HepG2 (cell line): Measurements from ENCODE around the gene POU2F2. TPM values are rescaled to one million over a fixed set of nuclear protein-coding genes. Genes with fewer than 3 reads are reported as not detected.

Source experiments
- ATAC-seq: fragments of 200-7000 bp; cut with Tn5 transposase; 3 replicates; pipeline ENCODE4 v1.9.1; 2020; ENCODE audit warnings: mild to moderate bottlenecking, moderate library complexity
- BruUV-seq: library from RNA; stranded (reverse); fragments of 400-500 nt; replicated peaks from 2 replicates; lab custom pipeline; 2021; lab: Mats Ljungman, UMichigan
- CTCF ChIA-PET: fragments of 300-600 bp; formaldehyde crosslinking; extraction: SDS; loops from one replicate; lab custom pipeline; 2021; ENCODE audit warnings: low total read pairs, inconsistent platforms, low intra/inter-chr PET ratio; lab: Yijun Ruan, JAX
- POLR2A ChIA-PET: fragments of 350-600 bp; sonication (Branson Sonifier 250); formaldehyde crosslinking; loops from one replicate; lab custom pipeline; 2020; ENCODE audit warnings: antibody characterized with exemption, inconsistent platforms; lab: Yijun Ruan, JAX
- DNase-seq: peaks from one replicate; pipeline ENCODE4 v3.0.0-alpha.2; 2015; ENCODE audit warnings: low spot score
- FAIRE-seq: peaks from 3 replicates; lab custom pipeline; 2011; peaks lifted over from hg19 to GRCh38; lab: Jason Lieb, UNC
- H2AFZ ChIP-seq: one replicate; pipeline ENCODE4 v1.6.1; 2011; ENCODE audit warnings: low read length, inconsistent platforms
- H3K27ac ChIP-seq: fragments of 300-600 bp; 3 replicates; pipeline ENCODE4 v1.8.0; 2011; ENCODE audit warnings: mixed run types, mild to moderate bottlenecking, mixed read lengths, low read length, inconsistent platforms; ENCODE audit not compliant: insufficient read depth; ENCODE audit errors: extremely low read length
- H3K27me3 ChIP-seq, 2 experiments: fragments of 200-600 bp in 1 of 2; 2 replicates in 1 of 2; 3 replicates in 1 of 2; pipeline versions ENCODE4 v1.6.0 to v1.8.0; 2011; ENCODE audit warnings: low read length in 2 of 2, mild to moderate bottlenecking in 2 of 2, moderate library complexity in 2 of 2, inconsistent platforms in 1 of 2; ENCODE audit not compliant: insufficient read depth in 2 of 2, control insufficient read depth in 1 of 2
- H3K36me3 ChIP-seq, 2 experiments: fragments of 200-600 bp in 1 of 2; replicated peaks in 1 of 2; 2 replicates in 1 of 2; 3 replicates in 1 of 2; pipeline versions ENCODE4 v1.5.1 to v1.8.0; 2011; ENCODE audit warnings: low read length in 2 of 2, inconsistent platforms in 1 of 2; ENCODE audit not compliant: insufficient read depth in 2 of 2, control insufficient read depth in 1 of 2
- H3K4me1 ChIP-seq: 2 replicates; pipeline ENCODE4 v1.5.1; 2012; ENCODE audit warnings: low read length, inconsistent platforms; ENCODE audit not compliant: insufficient read depth
- H3K4me2 ChIP-seq: 2 replicates; pipeline ENCODE4 v1.6.0; 2011; ENCODE audit warnings: low read depth, low read length, inconsistent platforms
- H3K4me3 ChIP-seq, 3 experiments: fragments of 200-600 bp in 1 of 3; sonication (generic), shearing (Covaris generic) in 1 of 3; replicated peaks in 1 of 3; 2 replicates each; pipeline ENCODE4 v1.5.1; 2011 to 2016; ENCODE audit warnings: low read length in 3 of 3, inconsistent platforms in 2 of 3, low read depth in 2 of 3, mild to moderate bottlenecking in 2 of 3, control low read depth in 1 of 3, mixed read lengths in 1 of 3; ENCODE audit not compliant: insufficient read depth in 1 of 3
- H3K79me2 ChIP-seq: one replicate; pipeline ENCODE4 v1.6.1; 2011; ENCODE audit warnings: low read length, inconsistent platforms; ENCODE audit not compliant: insufficient read depth
- H3K9ac ChIP-seq: 2 replicates; pipeline ENCODE4 v1.6.0; 2011; ENCODE audit warnings: mild to moderate bottlenecking, low read depth, low read length, inconsistent platforms; ENCODE audit not compliant: insufficient read depth
- H3K9me3 ChIP-seq: 2 replicates; pipeline ENCODE4 v1.5.1; 2012; ENCODE audit warnings: mild to moderate bottlenecking, low read length
- H4K20me1 ChIP-seq: 2 replicates; pipeline ENCODE4 v1.6.0; 2011; ENCODE audit warnings: inconsistent platforms, mild to moderate bottlenecking, low read length, moderate library complexity; ENCODE audit not compliant: insufficient read depth
- ATAD3A ChIP-seq: sonication (generic); formaldehyde crosslinking; IDR thresholded peaks from 2 replicates; pipeline ENCODE4 v1.4.0; 2020; ENCODE audit warnings: missing genetic modification reagents
- DPF2 ChIP-seq: sonication (generic); formaldehyde crosslinking; IDR thresholded peaks from 2 replicates; pipeline ENCODE4 v1.4.0; 2020; ENCODE audit warnings: mild to moderate bottlenecking, low read depth, missing genetic modification reagents, borderline replicate concordance
- GMEB2 ChIP-seq: IDR thresholded peaks from 2 replicates; pipeline ENCODE4 v1.6.1; 2016; ENCODE audit warnings: missing biosample characterization, missing genetic modification reagents, low read depth
- KDM1A ChIP-seq: IDR thresholded peaks from 2 replicates; pipeline ENCODE4 v1.6.1; 2016; ENCODE audit warnings: missing compliant biosample characterization
- KDM4B ChIP-seq: sonication (generic); formaldehyde crosslinking; IDR thresholded peaks from 2 replicates; pipeline ENCODE4 v1.4.0; 2020; ENCODE audit warnings: missing genetic modification reagents
- RBM22 ChIP-seq: fragments of 200-400 bp; formaldehyde crosslinking; optimal IDR thresholded peaks from 2 replicates; pipeline ENCODE3; 2017; ENCODE audit warnings: mild to moderate bottlenecking, low read length, moderate library complexity
- SALL1 ChIP-seq: sonication (generic); formaldehyde crosslinking; IDR thresholded peaks from 2 replicates; pipeline ENCODE4 v1.8.0; 2022; ENCODE audit warnings: mild to moderate bottlenecking, missing genetic modification reagents
- SAP130 ChIP-seq: IDR thresholded peaks from 2 replicates; pipeline ENCODE4 v1.6.1; 2016; ENCODE audit warnings: low read depth
- ZBTB4 ChIP-seq: sonication (generic); formaldehyde crosslinking; IDR thresholded peaks from 2 replicates; pipeline ENCODE4 v1.4.0; 2020; ENCODE audit warnings: missing genetic modification reagents, mild to moderate bottlenecking, borderline replicate concordance
- ZNF263 ChIP-seq: sonication (generic); formaldehyde crosslinking; IDR thresholded peaks from 2 replicates; pipeline ENCODE4 v1.4.0; 2020; ENCODE audit warnings: missing genetic modification reagents
- ZNF614 ChIP-seq: IDR thresholded peaks from 2 replicates; pipeline ENCODE4 v1.6.1; 2018; ENCODE audit warnings: missing biosample characterization, missing genetic modification reagents, inconsistent platforms, borderline replicate concordance
- ZNF878 ChIP-seq: sonication (generic); formaldehyde crosslinking; IDR thresholded peaks from 2 replicates; pipeline ENCODE4 v1.8.1; 2023; ENCODE audit warnings: mild to moderate bottlenecking, missing genetic modification reagents, moderate library complexity
- WGBS: methylation state at CpG from one replicate; pipeline ENCODE4 v1.1.6; 2017; ENCODE audit warnings: low lambda C conversion rate; 5-methylcytosine and 5-hydroxymethylcytosine counted together
- in situ Hi-C: cut with HindIII; loops from 2 replicates; pipeline ENCODE4 v1.10.0; 2017; ENCODE audit warnings: low pct_unique_long_range_greater_than_20kb; ENCODE audit not compliant: extremely low pct_ligation_motif_present
- intact Hi-C: fragments of 100-400 bp; cut with micrococcal nuclease; formaldehyde crosslinking; loops from one replicate; pipeline ENCODE4 v1.10.0; 2022; ENCODE audit not compliant: unreplicated experiment
- polyA plus RNA-seq, 8 experiments: library from polyadenylated mRNA; depleted of rRNA in 3 of 8; stranded (reverse) in 7 of 8; unstranded in 1 of 8; fragments of >200 nt; fragmentation: Illumina TruSeq in 4 of 8; extraction: Trizol in 4 of 8; gene quantifications; 2 replicates each; pipeline versions ENCODE4 v1.2.1 to v1.2.3, GENCODE V29; 2011 to 2016; ENCODE audit warnings: low read depth in 4 of 8, missing spikeins in 1 of 8, mixed read lengths in 1 of 8; ENCODE audit not compliant: insufficient read depth in 1 of 8
- total RNA-seq, 5 experiments: library from RNA; depleted of rRNA; stranded (reverse); fragments of >200 nt; fragmentation: Illumina TruSeq; extraction: Trizol; gene quantifications; 2 replicates each; pipeline ENCODE4 v1.2.3, GENCODE V29; 2016; ENCODE audit warnings: low read depth in 1 of 5

POU2F2 gene
- total and polyA plus RNA-seq, 2 of the 13 experiments (the other 11 are each of a cell fraction or from before 2014, with no cell fraction given): 0.09 to 0.17 TPM

GRCh38 chr19:42098781-42099180 is 33.5 kb downstream of the POU2F2 start:
- Histone ChIP-seq H3K4me1 (no peaks in the 10 kb centered on the region), H3K4me2 (no peak overlapping the region), H3K27ac (no peak overlapping the region), H3K36me3 (no peaks in the 10 kb centered on the region), H3K9me3 (no peaks in the 10 kb centered on the region), H3K27me3 (peaks cover 0 to 7% of the 10 kb centered on the region in 2 experiments; a peak in 2 of 5 replicates), H3K4me3 (no peak overlapping the region), H2AFZ (no peak overlapping the region), H3K9ac (no peak overlapping the region), H4K20me1 (0 out of 2 replicates have a peak, but pooled peaks cover 2% of the 10 kb centered on the region), H3K79me2 (no peaks in the 10 kb centered on the region)
- ChIA-PET CTCF (interaction anchor here (0.9 kb wide), 1 partner anchor 10 kb away, joined by 3 read pairs; no protein-coding TSS in a partner anchor), POLR2A (no interaction called here)
- ATAC-seq (no peak), DNase-seq (no peak), FAIRE-seq (no peak)
- TF ChIP-seq KDM4B (CRISPR knock-in tag) (no peak), KDM1A (CRISPR knock-in tag) (no peak), ZNF263 (CRISPR knock-in tag) (no peak), ZNF614 (CRISPR knock-in tag) (no peak), RBM22 (no peak), DPF2 (CRISPR knock-in tag) (no peak), ZBTB4 (no peak), ZNF878 (CRISPR knock-in tag) (no peak), SAP130 (CRISPR knock-in tag) (no peak), ATAD3A (no peak), GMEB2 (CRISPR knock-in tag) (no peak), SALL1 (CRISPR knock-in tag) (no peak)
- intact Hi-C loops: no loop called here
- in situ Hi-C loops: no loop called here
- 41% methylated on average over 6 of the region's 6 CpGs for WGBS
- BruUV-seq: no TSS peak
